Measurements from ENCODE around the gene TDRD9.
A peak's percentile ranks its signal among the peaks of the same experiment; 100 is the strongest.

The TDRD9 gene

GRCh38 chr14:104076743-104077142 is 148.5 kb downstream of the TDRD9 start:
- DNase-seq, result no peak

- peak; percentile 87 for DNase-seq
These were observed 149.8 kb downstream of the TDRD9 start for GRCh38 chr14:104078031-104078455.

- no peak for DNase-seq
These were observed 152.4 kb downstream of the TDRD9 start for GRCh38 chr14:104080376-104081260.

GRCh38 chr14:104081261-104081835 is 153.1 kb downstream of the TDRD9 start:
- no peak for DNase-seq

- DNase-seq, result no peak
These were observed 153.8 kb downstream of the TDRD9 start for GRCh38 chr14:104081951-104082464.

GRCh38 chr14:104082807-104083206 is 154.6 kb downstream of the TDRD9 start:
- DNase-seq, result no peak

GRCh38 chr14:104084251-104085002 is 156.2 kb downstream of the TDRD9 start:
- DNase-seq, result no peak

- DNase-seq, result no peak
These were observed 157.0 kb downstream of the TDRD9 start, which contains the start of gene ASPG for GRCh38 chr14:104085032-104085888. Gene ASPG, plus strand, starts transcription at chr14:104085700. Its CDS starts 71 bp downstream, at chr14:104085771.

GRCh38 chr14:104085889-104086201 is 157.6 kb downstream of the TDRD9 start:
- DNase-seq, result no peak

- no peak for DNase-seq
These were observed 158.0 kb downstream of the TDRD9 start for GRCh38 chr14:104086210-104086660.

GRCh38 chr14:104086661-104087461 is 158.6 kb downstream of the TDRD9 start:
- DNase-seq, result no peak

GRCh38 chr14:104087505-104087904 is 159.2 kb downstream of the TDRD9 start:
- DNase-seq, result no peak

- DNase-seq, result no peak
These were observed 160.0 kb downstream of the TDRD9 start for GRCh38 chr14:104087981-104088850.

- no peak for DNase-seq
These were observed 162.0 kb downstream of the TDRD9 start for GRCh38 chr14:104090071-104090748.

- no peak for DNase-seq
These were observed 163.0 kb downstream of the TDRD9 start for GRCh38 chr14:104091061-104091926.

- DNase-seq, result no peak
These were observed 163.9 kb downstream of the TDRD9 start for GRCh38 chr14:104091927-104092771.

- no peak for DNase-seq
These were observed 164.7 kb downstream of the TDRD9 start for GRCh38 chr14:104092931-104093365.
